KMS-11 (cell line): ENCODE data around the gene HOTAIR.

Source experiments
- H2AFZ ChIP-seq: fragments of 200-600 bp; sonication (generic); 2 replicates; pipeline ENCODE4 v1.6.1; 2016; ENCODE audit warnings: antibody characterized with exemption, mixed run types, low read depth
- H3K27ac ChIP-seq: fragments of 200-600 bp; sonication (generic); 2 replicates; pipeline ENCODE4 v1.6.1; 2016; ENCODE audit warnings: mild to moderate bottlenecking, mixed run types
- H3K27me3 ChIP-seq: fragments of 200-600 bp; sonication (generic); 2 replicates; pipeline ENCODE4 v1.6.1; 2017; ENCODE audit warnings: mild to moderate bottlenecking, low read depth, mixed run types, moderate library complexity; ENCODE audit not compliant: insufficient read depth
- H3K36me3 ChIP-seq: fragments of 200-600 bp; sonication (generic); 2 replicates; pipeline ENCODE4 v1.6.1; 2017; ENCODE audit warnings: mild to moderate bottlenecking, mixed run types; ENCODE audit not compliant: insufficient read depth
- H3K4me1 ChIP-seq: fragments of 200-600 bp; sonication (generic); 2 replicates; pipeline ENCODE4 v1.6.1; 2016; ENCODE audit warnings: mild to moderate bottlenecking, low read depth, mixed run types; ENCODE audit not compliant: poor library complexity, severe bottlenecking
- H3K4me2 ChIP-seq: fragments of 200-600 bp; sonication (generic); 2 replicates; pipeline ENCODE4 v1.7.0; 2016; ENCODE audit warnings: mild to moderate bottlenecking, mixed run types
- H3K4me3 ChIP-seq: fragments of 200-600 bp; sonication (generic); IDR thresholded peaks from 2 replicates; pipeline ENCODE4 v1.6.1; 2017; ENCODE audit warnings: low read depth, low read length, mixed read lengths; ENCODE audit not compliant: insufficient read depth
- H3K79me2 ChIP-seq: fragments of 200-600 bp; sonication (generic); 2 replicates; pipeline ENCODE4 v1.6.1; 2016; ENCODE audit warnings: low read depth, mixed run types; ENCODE audit not compliant: insufficient read depth
- H3K9ac ChIP-seq: fragments of 200-600 bp; sonication (generic); 2 replicates; pipeline ENCODE4 v1.6.1; 2016; ENCODE audit warnings: mild to moderate bottlenecking, mixed run types
- H4K20me1 ChIP-seq: fragments of 200-600 bp; sonication (generic); 2 replicates; pipeline ENCODE4 v1.6.1; 2016; ENCODE audit warnings: mild to moderate bottlenecking, mixed run types; ENCODE audit not compliant: insufficient read depth
- CTCF ChIP-seq: fragments of 200-600 bp; sonication (generic); conservative IDR thresholded peaks from 2 replicates; pipeline ENCODE4 v1.6.1; 2017; ENCODE audit warnings: low read depth, mild to moderate bottlenecking, antibody characterized with exemption, low read length, moderate library complexity, mixed read lengths

Gene HOTAIR

GRCh38 chr12:54009171-54010052, 34.7 kb upstream of the HOTAIR start:
- TF ChIP-seq CTCF: no peak
- Histone ChIP-seq H3K4me3 (no peak overlapping the region), H3K27ac (no peak overlapping the region), H3K9ac (no peak overlapping the region), H3K4me2 (no peak overlapping the region), H2AFZ (no peak overlapping the region), H3K79me2 (no peaks in the 10 kb centered on the region), H3K4me1 (peaks cover 22% of the 10 kb centered on the region), H4K20me1 (no peaks in the 10 kb centered on the region), H3K27me3 (peaks cover 98% of the 10 kb centered on the region), H3K36me3 (no peaks in the 10 kb centered on the region)

- H2AFZ ChIP-seq: no peak overlapping the region
- H3K79me2 ChIP-seq: no peaks in the 10 kb centered on the region
- H3K27ac ChIP-seq: no peak overlapping the region
- H3K27me3 ChIP-seq: peaks cover 98% of the 10 kb centered on the region
- H3K4me3 ChIP-seq: no peak overlapping the region
- no peaks in the 10 kb centered on the region for H3K36me3 ChIP-seq
- TF ChIP-seq CTCF: no peak
- no peak overlapping the region for H3K4me2 ChIP-seq
- H4K20me1 ChIP-seq: no peaks in the 10 kb centered on the region
- H3K4me1 ChIP-seq: peaks cover 24% of the 10 kb centered on the region
- H3K9ac ChIP-seq: no peak overlapping the region
These were observed 33.5 kb upstream of the HOTAIR start for GRCh38 chr12:54008260-54008552.

GRCh38 chr12:54007538-54008259, 32.9 kb upstream of the HOTAIR start:
- H3K4me1 ChIP-seq: peaks cover 24% of the 10 kb centered on the region
- no peak; the same call in 1 of the 2 replicates for TF ChIP-seq CTCF
- H2AFZ ChIP-seq: no peak overlapping the region
- no peak overlapping the region for H3K4me3 ChIP-seq
- H3K4me2 ChIP-seq: no peak overlapping the region
- no peaks in the 10 kb centered on the region for H3K36me3 ChIP-seq
- H4K20me1 ChIP-seq: no peaks in the 10 kb centered on the region
- H3K9ac ChIP-seq: no peak overlapping the region
- H3K27me3 ChIP-seq: peaks cover 98% of the 10 kb centered on the region
- no peak overlapping the region for H3K27ac ChIP-seq
- no peaks in the 10 kb centered on the region for H3K79me2 ChIP-seq

- Histone ChIP-seq H3K4me1 (peaks cover 27% of the 10 kb centered on the region), H4K20me1 (no peaks in the 10 kb centered on the region), H3K9ac (no peak overlapping the region), H3K4me3 (no peak overlapping the region), H3K27ac (no peak overlapping the region), H3K36me3 (no peaks in the 10 kb centered on the region), H2AFZ (peak overlapping the region; percentile 41; the same call in 1 of the 2 replicates), H3K27me3 (peaks cover 98% of the 10 kb centered on the region), H3K4me2 (peak overlapping the region; percentile 54), H3K79me2 (no peaks in the 10 kb centered on the region)
- no peak for TF ChIP-seq CTCF
These were observed 31.9 kb upstream of the HOTAIR start for GRCh38 chr12:54006559-54007220.
